HG02642 (cell line): Measurements from ENCODE around the gene FAM217B.
"Not testable (repeated sequence)": the region's sequence is repeated elsewhere in the genome, so short reads cannot be mapped to it uniquely, and the experiment has no call there.

Experiments used
- ATAC-seq: cut with Tn5 transposase; IDR thresholded peaks from one replicate; pipeline ENCODE4 v1.9.1; 2021; ENCODE audit warnings: mild to moderate bottlenecking; ENCODE audit not compliant: unreplicated experiment, poor library complexity

The FAM217B gene

DNA sequence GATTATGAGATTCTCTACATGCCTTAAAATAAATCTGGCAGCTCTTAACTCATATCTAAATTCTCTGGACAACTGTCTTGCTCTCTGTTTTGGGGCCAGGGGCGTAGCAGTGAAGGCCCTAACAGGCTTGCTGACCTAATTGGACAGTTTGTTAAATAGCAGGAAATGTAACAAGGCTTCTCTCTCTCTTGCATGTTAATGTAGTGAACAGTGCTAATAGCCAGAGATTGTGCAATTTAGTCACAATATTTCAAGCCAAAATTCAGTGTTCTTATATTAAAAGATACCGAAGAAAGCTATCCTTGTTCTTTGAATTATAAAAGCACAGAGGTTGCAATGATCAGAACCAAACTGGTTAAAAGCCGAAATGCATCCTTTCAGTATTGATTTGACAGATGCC lies 3.0 kb upstream of the FAM217B start:
- no peak for ATAC-seq

DNA sequence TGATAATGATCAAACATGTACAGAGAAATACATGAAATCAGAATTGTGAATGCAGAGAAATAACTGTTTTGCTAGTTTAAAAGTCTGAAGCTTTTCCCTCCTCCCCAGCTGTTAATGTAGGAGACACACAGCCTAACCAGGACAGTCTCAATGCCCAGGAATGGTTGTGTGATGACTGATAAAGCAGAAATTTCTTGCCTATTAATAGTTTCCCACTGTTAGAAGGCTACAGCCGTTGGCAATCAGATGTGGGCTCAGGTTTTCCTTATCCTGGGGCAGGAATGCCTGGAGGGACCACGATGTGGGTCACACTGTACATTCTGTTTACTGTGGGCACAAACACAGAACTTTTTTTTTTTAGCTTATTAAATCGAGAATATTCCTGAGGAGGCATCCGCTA lies 2.0 kb upstream of the FAM217B start:
- no peak for ATAC-seq

DNA sequence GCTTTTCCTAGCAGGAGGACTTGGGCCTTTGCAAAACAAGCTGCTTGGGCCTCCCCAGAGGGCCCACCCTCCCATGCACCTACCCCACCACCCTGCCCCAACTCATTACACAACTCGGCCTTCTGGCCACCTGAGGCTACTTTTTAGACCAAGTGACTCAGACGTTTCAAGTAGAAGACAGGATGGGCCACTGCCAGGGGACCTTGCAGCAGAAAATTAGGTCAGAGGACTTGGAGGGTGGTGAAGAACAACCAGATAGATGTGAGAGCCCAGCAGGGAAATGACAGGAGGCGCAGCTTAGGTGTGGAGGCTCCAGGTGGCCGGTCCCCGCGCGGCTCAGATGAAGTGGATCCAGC lies 1.5 kb upstream of the FAM217B start:
- ATAC-seq = no peak

DNA sequence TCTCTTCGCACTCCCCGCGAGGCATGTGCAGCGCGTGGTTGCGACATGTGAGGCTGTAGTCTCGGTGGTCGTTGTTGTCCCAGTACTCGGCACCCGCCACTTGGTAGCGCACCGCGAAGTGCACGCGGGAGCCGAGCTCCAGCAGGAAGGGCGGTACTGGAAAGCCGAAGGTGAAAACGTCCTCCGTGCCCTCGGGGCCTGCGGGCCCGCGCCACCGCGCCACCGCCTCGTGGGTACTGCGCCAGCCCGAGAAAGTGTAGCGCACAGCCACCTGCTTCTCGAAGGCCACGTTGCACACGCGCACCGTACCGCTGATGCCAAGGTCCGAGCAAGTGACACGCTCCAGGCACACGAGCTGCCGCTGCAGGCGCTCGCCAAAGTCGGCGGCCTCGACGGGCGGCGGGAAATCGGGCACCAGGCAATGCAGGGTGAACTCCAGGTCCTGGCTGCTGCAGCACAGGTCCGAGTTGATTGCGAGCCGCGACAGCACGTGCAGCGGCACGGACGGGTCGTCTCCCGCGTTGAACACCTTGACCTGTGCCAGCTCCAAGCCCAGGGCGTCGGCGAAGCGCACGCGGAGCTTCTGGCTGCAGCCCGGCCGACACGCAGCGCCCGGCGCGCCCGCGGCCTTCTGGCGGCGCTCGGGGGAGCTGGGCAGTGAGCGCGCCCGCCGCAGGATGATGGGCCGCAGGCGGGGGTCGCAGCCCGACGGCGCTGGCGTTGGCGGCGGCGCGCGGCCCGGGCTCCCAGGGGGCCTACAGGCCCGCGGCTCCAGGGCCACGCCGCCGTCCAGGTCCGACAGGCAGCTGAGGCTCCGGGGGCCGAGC lies 924 bp upstream of the FAM217B start:
- no peak for ATAC-seq

DNA sequence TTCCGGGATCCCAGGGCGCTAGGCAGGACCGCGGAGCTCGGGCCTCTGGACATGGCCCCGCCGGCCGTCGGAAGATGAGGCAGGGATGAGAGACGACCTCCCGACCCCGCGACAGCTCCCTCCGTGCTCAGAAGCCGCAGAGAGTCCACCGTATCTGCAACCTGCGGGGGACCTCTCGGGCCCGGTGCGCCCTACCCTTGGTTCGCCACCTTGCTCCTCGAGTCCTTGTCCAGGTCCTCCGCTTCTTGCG lies 385 bp upstream of the FAM217B start:
- peak; percentile 39 for ATAC-seq

DNA sequence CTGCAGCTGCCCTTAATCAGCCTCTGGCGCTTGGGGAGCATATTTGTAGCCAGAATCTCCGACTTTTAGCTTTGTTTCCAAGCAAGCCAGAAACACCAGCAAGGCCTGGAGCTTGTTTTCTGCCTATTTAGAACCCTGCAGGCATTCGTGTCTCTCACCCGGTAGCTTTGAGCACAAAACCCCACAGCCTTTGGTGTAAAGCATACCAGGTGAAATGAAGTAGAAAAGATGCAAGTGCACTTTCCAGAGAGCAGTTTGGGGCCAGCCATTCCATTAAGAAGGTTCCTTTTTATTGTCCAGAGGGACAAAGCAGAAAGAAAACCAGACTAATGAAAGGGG lies 736 bp downstream of the FAM217B start:
- no peak for ATAC-seq

DNA sequence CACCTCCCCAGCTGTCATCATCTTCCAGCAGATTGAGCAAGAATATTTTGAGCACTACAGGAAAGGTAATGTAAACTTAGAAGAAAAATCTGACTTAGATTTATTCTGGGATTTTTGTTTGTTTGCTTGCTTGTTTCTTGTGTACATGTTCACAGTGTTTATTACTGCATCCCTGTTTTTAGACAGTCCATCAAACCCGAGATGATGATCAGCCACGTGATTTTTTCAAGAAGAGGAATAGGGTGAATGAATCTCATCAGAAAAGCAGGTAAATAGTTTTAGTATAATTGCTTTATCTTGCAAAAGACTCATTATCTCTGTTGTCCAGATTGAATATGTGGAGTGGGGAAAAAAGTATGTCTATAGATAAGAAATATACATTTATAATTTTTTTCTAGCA lies 2.1 kb downstream of the FAM217B start:
- ATAC-seq = no peak

DNA sequence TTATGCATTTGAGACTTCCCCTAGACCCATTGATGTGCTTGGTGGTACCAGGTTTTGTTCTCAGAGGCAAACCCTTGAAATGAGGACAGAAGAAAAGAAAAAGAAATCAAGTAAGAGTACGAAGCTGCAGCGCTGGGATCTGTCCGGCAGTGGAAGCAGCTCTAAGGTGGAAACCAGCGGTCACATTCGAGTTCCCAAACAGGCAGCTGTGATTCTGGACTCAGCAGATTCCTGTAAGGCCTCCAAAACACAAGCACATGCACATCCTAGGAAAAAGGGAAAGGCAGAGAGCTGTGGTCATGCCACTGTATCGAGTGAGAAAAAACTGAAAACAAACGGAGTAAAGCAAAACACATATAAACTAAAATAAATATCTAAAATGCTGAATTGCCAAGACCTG lies 4.5 kb downstream of the FAM217B start:
- ATAC-seq = no peak

DNA sequence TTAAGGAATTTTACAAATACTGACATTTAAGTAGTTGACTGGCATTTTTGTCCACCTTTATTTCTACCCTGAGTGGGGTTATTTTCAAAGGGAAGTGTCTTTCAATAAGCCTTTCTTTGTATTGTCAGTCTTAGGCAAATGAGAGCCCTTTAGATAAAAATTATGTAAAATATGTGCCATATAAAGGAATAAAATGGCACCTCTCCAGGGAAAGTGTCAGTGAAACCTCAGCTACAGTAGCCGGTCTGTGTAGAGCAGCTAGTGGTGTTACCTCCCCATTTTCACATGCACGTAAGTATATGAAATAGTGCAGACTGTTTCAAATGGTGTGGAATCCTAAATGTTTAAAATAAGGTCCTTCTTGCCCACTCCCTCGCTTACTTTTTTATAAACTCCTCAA lies 5.0 kb downstream of the FAM217B start:
- ATAC-seq = no peak

DNA sequence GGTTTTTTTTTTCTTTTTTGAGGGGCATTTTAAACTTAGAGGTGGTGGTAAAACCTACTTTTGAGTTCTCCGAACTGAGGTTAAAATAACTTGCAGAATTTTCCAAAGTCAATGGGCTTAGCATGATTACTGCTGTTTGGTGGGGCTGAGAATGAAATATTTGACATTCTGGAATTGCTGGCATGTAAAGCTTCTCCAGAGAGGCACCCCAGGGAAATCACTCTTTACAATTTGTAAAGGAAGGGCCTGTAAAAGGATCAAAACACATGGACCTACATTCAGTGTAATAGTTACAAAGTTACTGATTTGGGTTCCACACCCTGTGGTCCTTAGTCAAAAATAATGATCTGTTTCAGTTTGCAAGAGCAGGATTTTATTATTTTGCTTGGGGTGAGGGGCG lies 5.5 kb downstream of the FAM217B start:
- ATAC-seq = no peak

DNA sequence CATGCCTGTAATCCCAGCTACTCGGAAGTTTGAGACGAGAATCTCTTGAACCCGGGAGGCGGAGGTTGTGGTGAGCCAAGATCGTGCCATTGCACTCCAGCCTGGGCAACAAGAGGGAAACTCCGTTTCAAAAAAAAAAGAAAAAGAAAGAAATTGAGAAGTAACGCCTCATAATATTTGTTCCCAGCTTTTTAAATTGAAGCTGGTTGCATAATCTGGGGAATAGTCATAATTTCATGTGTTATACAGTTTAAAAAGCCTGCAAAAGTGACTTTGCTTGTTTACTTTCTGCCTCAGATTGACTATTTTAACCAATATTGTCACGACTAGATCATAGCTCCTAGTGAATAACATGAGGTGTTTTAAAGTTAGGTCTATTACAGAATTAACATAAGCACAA lies 7.2 kb downstream of the FAM217B start:
- ATAC-seq = no peak

DNA sequence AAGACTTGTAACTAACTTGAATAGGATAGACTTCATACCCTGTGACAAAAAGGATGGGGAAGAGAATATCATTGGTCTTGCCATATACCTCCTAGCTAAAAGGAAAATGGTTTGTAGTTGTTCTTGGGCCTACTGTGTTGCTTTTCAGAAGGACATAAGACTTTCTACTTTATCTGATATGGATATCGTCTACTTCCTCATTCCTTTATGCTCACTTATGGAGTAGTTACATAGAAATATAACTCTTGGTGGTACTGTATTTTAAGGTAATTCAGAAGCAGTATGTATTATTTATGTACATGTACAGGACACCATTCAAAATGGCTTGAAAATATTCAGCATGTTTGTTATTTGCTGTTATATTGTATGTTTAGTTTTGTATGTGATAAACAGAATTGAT lies 8.0 kb downstream of the FAM217B start:
- ATAC-seq = no peak

DNA sequence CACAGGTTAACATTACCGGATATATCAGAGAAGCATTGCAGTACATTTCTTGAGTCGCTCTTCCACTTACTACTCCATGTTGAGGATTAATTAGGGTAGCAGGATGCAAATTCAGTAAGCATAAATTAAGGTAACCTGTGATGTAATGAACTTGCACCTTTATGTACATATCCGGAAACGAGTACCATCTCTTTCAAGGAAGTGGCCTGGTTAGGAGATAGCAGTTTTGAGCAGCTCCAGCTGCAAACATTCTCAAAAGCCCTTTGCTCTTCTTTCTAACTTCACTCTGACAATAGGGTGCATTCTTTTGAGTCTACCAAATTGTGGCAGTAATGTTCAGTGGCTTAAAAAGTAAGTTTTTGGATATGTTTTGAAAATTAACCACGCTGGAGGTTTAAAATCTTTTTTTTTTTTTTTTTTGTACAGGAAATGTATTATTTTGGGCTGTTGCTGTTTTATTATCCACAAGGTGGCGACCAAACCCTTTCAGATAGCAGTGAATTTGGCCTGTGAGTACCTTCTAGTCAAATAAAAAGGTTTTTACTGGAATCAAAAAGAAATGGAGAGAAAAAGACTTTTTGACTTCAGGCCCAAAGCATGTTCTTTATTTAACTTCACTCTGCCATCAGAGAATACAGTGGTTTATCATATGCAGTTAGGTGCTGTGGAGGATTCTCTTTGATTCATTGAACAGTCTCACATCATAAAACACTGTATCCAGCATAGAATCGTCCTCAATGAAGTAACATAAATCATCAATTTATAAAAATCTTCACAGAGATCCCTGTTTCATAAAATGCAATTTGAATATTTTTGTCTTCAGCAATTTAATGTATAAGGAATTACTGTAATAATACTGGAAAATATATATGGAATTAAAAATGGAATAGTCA lies 8.9 kb downstream of the FAM217B start:
- no peak for ATAC-seq

DNA sequence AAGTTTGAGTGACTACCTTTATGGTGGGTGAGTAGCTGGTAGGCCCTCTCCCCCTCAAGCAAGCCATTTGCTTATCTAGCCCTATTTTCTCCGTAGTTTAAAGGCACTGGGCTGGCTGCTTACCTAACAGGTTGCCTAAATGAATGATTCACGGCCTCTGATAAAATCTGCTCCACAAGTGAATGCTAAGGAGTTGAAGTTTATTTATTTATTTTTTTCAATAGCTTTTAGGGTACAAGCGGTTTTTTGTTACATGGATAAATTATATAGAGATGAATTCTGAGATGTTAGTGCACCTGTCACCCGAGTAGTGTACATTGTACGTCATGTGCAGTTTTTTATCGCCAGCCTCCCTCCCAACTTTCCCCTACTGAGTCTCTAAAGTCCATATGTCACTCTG lies 9.7 kb downstream of the FAM217B start:
- no peak for ATAC-seq

DNA sequence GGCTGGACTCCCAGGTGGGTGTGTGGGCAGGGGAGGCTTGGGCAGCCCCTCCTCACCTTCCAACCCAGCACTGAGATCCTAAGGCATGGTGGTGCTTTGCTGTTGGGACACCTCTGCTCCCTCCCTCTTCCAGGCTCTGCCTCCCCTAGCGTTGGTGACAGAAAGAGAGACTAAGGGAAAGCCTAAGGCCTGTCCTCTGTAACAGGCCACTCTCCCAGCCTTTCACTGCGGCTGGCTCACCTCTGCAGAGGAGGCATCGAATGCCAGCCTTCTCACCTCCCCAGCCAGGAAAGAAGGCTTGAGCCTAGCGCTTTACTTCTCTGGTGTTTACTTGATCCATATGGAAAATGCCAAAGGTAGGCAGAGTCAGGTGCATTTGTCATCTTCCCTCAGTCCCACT lies 14.5 kb downstream of the FAM217B start:
- no peak for ATAC-seq

DNA sequence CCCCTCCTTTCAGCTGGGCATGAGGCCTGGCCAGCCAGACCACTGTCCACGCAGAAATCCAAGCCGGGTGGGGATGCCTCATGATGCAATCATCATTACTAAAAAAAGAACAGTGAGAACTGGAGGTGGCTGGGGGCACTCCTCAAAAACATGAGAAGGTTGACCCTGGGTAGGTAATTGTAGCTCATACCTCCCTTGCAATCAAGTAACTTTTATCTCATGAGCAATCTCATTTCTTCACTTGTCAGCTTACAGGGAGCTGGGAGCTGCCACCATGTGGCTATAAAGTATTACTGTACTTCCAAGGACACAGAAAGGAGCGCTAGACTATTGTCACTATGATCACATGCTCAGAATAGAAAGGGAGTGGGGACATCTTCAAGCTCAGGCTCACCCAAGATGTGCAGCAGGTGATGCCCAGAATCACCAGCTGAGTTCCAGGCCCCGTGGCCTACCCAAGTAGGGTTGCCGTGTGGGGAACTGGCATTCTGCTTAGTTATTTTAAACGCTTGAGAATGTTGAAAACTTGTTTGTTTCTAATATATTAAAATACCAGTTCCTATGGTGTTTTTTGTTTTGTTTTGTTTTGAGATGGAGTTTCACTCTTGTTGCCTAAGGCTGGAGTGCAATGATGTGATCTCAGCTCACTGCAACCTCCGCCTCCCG lies 15.1 kb downstream of the FAM217B start:
- ATAC-seq = no peak

DNA sequence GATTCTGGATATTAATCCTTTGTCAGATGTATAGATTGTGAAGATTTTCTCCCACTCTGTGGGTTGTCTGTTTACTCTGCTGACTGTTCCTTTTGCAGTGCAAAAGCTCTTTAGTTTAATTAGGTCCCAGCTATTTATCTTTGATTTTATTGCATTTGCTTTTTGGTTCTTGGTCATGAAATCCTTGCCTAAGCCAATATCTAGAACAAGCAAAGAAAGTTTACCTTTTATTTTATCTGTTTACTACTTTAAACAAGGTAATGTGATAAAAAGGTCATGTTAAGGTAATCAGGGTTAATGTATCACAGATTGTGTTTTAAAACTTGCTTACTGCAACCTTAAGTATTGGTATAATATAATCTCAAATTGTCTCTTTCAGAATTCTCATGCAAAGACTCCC lies 17.4 kb downstream of the FAM217B start:
- ATAC-seq = not testable (repeated sequence)

DNA sequence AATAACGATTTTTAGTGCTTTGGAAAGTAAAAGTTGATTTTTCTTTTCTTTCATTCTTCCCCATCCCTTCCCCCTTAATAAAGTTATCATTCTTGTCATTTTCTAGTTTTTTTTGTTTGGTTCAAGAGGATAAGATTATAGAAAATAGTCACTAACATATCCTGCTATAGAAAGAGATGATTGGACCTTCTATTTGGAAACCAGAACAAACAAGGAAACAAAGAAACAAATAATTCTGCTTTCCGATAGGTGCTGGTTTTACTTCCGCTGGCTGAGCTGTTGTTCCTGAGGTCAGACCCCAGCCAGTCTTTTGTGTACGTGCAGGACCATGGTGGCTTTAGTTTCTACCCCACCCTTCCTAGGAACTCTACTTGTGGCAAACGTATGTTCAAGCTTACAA lies 17.9 kb downstream of the FAM217B start, which contains the start of gene CDH26:
Gene CDH26 (plus strand): TSS at position 301 of the 400 bp plus-strand sequence. CDS start 304 bp downstream, outside the sequence.
- ATAC-seq = no peak

DNA sequence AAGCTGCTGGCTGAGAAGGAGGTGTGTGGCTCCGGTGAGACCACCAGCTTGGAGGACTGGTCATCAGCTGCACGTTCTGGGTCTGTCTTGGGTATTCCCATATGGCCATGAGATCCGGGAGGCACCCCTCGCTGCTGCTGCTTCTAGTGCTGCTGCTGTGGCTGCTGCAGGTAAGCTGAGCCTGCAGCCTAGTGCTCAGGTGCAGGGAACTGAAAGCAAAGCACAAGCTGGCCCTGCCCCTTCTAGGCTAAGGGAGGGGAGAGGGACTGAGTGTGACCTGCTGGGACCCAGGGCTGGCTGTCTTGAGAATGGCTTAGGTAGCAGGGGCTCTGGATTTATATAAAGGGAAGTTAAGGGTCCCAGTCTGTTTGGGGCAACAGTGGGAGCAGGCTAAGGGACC lies 18.4 kb downstream of the FAM217B start:
- ATAC-seq = no peak

DNA sequence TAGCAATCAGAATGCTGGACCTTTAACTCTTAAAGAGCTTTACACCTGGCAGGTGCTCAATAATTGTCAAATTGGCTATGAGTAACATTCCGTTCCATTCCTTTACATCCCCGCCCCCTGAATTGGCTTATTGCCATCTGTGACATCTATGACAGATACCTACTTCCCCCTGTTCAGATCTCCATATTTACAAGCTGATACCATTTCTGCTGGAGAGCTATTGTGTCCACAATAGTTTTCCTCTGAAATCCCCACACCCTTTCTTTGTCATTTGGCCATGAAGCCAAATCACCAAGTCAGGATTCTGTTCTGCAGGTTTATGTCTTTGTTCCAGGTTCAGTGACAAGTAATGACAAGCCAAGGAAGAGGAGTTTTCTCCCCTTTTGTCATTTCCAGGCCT lies 21.2 kb downstream of the FAM217B start:
- ATAC-seq = no peak

DNA sequence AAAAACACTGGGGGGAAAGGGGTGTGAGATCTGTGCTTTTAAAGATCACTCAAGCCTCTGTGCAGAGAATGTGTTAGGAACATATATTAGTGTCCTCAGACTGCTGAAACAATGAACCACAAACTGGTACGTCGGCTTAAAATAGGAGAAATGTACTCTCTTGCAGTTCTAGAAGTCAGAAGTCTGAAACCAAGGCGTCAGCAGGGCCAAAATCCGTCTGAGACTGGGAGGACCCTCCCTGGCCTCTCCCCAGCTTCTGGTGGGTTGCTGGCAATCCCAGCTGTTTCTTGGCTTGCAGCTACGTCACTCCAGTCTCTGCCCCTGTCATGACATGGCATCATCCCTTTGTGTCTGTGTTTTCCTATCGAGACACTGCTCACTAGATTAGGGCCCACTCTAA lies 22.0 kb downstream of the FAM217B start:
- no peak for ATAC-seq
